Gastroesophageal sphincter (tissue), 4 donors: Measurements from ENCODE around the gene KIF3A. TPM values are rescaled to one million over a fixed set of nuclear protein-coding genes. Genes with fewer than 3 reads are reported as not detected.

Experiments
- ATAC-seq: fragments of 150-250 bp; one replicate; pipeline ENCODE4 v1.9.1; 2016; ENCODE audit warnings: mild to moderate bottlenecking, moderate library complexity
- H3K27ac ChIP-seq, 4 donors: fragments of 200-600 bp; sonication (generic) in 3 of 4; 1 replicate in 3 of 4; 2 replicates in 1 of 4; pipeline ENCODE4 v1.5.1; 2016 to 2019
- H3K27me3 ChIP-seq: fragments of 200-600 bp; sonication (generic); one replicate; pipeline ENCODE4 v1.5.1; 2019
- H3K36me3 ChIP-seq, 2 donors: fragments of 200-600 bp; sonication (generic); one replicate each; pipeline ENCODE4 v1.5.1; 2019; ENCODE audit warnings: control low read depth in 1 of 2
- H3K4me1 ChIP-seq, 3 donors: fragments of 200-600 bp; sonication (generic); 1 replicate in 2 of 3; 2 replicates in 1 of 3; pipeline ENCODE4 v1.5.1; 2016 to 2019; ENCODE audit warnings: control low read depth in 2 of 3
- H3K4me3 ChIP-seq, 2 donors: fragments of 200-600 bp; sonication (generic); one replicate each; pipeline ENCODE4 v1.5.1; 2019; ENCODE audit warnings: mild to moderate bottlenecking in 1 of 2, moderate library complexity in 1 of 2
- H3K9me3 ChIP-seq, 3 donors: fragments of 200-600 bp; sonication (generic); one replicate each; pipeline ENCODE4 v1.5.1; 2017 to 2019; ENCODE audit warnings: control low read depth in 2 of 3
- CTCF ChIP-seq, 4 experiments: fragments of 200-600 bp in 2 of 4; fragments of 450-650 bp in 2 of 4; sonication (generic) in 1 of 4; IDR thresholded peaks; one replicate each; pipeline ENCODE4 v1.5.1; 2017 to 2019; ENCODE audit warnings: antibody characterized with exemption in 4 of 4, mild to moderate bottlenecking in 2 of 4, moderate library complexity in 2 of 4
- EP300 ChIP-seq: sonication (generic); formaldehyde crosslinking; IDR thresholded peaks from one replicate; pipeline ENCODE4 v1.6.1; 2017; ENCODE audit warnings: antibody characterized with exemption, mild to moderate bottlenecking
- POLR2A ChIP-seq, 2 donors: fragments of 450-650 bp; IDR thresholded peaks; one replicate each; pipeline ENCODE4 v1.6.1; 2017; ENCODE audit warnings: antibody characterized with exemption in 2 of 2, mild to moderate bottlenecking in 2 of 2, moderate library complexity in 1 of 2
- POLR2AphosphoS5 ChIP-seq: sonication (generic); formaldehyde crosslinking; IDR thresholded peaks from one replicate; pipeline ENCODE4 v1.6.1; 2017; ENCODE audit warnings: antibody characterized with exemption
- WGBS, 2 donors: methylation state at CpG; one replicate each; pipeline ENCODE4 v1.1.5; 2018; ENCODE audit warnings: low coverage in 1 of 2; 5-methylcytosine and 5-hydroxymethylcytosine counted together
- total RNA-seq, 4 donors: library from RNA; depleted of rRNA; stranded (reverse); fragments of >200 nt; gene quantifications; one replicate each; pipeline ENCODE4 v1.1.0, GENCODE V29; 2016

The KIF3A gene
- total RNA-seq, 4 donors from 2014 or later, result 5.9 to 12.5 (median 7.7) TPM

DNA sequence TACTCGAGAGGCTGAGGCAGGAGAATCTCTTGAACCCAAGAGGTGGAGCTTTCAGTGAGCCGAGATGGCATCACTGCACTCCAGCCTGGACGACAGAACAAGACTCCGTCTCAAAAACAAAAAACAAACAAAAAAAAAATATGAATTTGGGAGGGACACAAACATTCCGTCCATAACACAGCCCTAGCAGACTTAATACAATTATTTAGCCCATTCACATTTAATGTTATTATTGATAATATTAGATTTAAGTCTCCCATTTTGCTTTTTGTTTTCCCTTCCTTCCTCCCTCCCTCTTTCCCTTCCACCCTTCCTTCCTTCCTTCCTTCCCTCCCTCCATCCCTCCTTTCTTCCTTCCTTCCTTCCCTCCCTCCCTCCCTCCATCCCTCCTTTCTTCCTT, 5.3 kb upstream of the KIF3A start:
- no peak for ATAC-seq

DNA sequence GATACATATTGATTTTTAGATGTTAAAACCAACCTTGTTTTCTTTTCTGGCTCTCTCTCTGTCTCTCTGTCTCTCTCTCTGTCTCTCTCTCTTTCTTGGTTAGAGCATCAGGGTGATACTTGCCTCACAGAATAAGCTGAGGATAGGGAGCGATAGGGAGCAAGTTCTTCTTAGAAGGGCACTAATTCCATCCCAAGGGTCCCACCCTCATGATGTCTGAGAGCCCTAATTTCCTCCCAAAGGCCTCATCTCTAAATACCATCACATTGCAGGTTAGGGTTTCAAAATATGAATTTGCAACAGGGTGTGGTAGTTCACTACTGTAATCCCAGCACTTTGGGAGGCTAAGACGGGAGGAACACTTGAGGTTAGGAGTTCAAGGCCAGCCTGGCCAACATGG, 4.8 kb upstream of the KIF3A start:
- 83 to 89% methylated on average over 1 to 2 of the region's 2 CpGs for WGBS, 2 donors
- peaks cover 47% of the 10 kb centered on the region for H3K27me3 ChIP-seq

More for the DNA sequence above, 5.3 kb upstream of the KIF3A start:
- Histone ChIP-seq H3K27ac (no peak overlapping the region), H3K4me1 (peaks cover 0 to 13% (median 7%) of the 10 kb centered on the region in 3 donors), H3K4me3 (no peak overlapping the region), H3K36me3 (no peaks in the 10 kb centered on the region), H3K9me3 (peaks cover 0 to 13% (median 0%) of the 10 kb centered on the region in 3 donors), H3K27me3 (peaks cover 52% of the 10 kb centered on the region)
- 88 to 95% methylated on average over 5 of the region's 5 CpGs for WGBS, 2 donors
- TF ChIP-seq POLR2AphosphoS5, result no peak
- TF ChIP-seq CTCF (IDR thresholded peaks at IDR 0.05), result no peak
- TF ChIP-seq POLR2A (IDR thresholded peaks at IDR 0.05), result no peak
- TF ChIP-seq EP300, result no peak

GRCh38 chr5:132739232-132739631, 1.9 kb upstream of the KIF3A start:
- Histone ChIP-seq H3K4me3 (no peak overlapping the region), H3K27ac (no peak overlapping the region), H3K27me3 (peaks cover 22% of the 10 kb centered on the region), H3K36me3 (no peaks in the 10 kb centered on the region), H3K9me3 (peaks cover 0 to 13% (median 0%) of the 10 kb centered on the region in 3 donors), H3K4me1 (peaks cover 0 to 18% (median 6%) of the 10 kb centered on the region in 3 donors)
- 54 to 67% methylated on average over 1 of the region's 1 CpG for WGBS, 2 donors
- TF ChIP-seq POLR2AphosphoS5, result no peak
- TF ChIP-seq EP300, result no peak
- no peak for TF ChIP-seq CTCF (IDR thresholded peaks at IDR 0.05)
- no peak for TF ChIP-seq POLR2A (IDR thresholded peaks at IDR 0.05)
- no peak for ATAC-seq

More for the DNA sequence above, 4.8 kb upstream of the KIF3A start:
- H3K36me3 ChIP-seq, result no peaks in the 10 kb centered on the region
- no peak overlapping the region for H3K27ac ChIP-seq
- no peak overlapping the region for H3K4me3 ChIP-seq
- H3K4me1 ChIP-seq, result peaks cover 0 to 10% (median 4%) of the 10 kb centered on the region in 3 donors
- no peak for TF ChIP-seq POLR2AphosphoS5
- no peak for TF ChIP-seq CTCF (IDR thresholded peaks at IDR 0.05)
- no peak for TF ChIP-seq POLR2A (IDR thresholded peaks at IDR 0.05)
- no peak for TF ChIP-seq EP300
- H3K9me3 ChIP-seq, result peaks cover 0 to 13% (median 0%) of the 10 kb centered on the region in 3 donors
- no peak for ATAC-seq

DNA sequence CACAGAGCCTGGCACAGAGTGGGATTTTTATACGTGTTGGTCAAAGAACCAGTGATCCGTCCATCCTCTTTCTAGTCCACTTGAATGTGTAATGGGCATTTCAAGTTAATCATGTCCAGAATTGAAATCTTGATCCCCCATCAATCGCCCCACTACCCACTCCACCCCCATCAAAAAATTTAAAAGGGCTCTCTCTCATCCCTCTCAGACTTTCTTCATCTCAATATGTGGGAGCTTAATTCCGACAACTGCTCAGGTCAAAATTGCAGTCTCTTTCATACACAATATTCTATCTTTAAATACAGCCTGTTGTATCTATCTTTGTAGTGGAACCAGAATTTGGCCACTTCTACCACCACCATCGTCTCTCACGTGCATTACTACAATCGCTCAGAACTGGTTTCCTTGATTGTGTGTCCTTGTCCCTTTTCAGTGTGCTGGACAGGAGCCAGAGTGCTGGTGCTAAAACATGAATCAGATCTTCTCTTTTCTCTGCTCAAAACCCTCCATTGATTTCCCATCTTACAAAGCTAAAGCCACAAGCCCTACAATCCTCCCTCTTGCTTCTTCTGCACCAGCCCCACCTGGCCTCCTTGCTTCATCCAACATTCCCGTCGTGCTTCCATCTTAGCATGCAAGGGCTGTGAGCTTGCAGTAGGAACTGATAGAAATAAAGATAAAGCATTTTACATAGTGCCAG, 786 bp upstream of the KIF3A start:
- Histone ChIP-seq H3K4me3 (peak overlapping the region in 1 of 2 donors; percentile 73), H3K36me3 (peaks cover 0 to 9% of the 10 kb centered on the region in 2 donors), H3K27ac (peak overlapping the region in 1 of 4 donors; percentile 90), H3K9me3 (peaks cover 0 to 12% (median 0%) of the 10 kb centered on the region in 3 donors), H3K27me3 (peaks cover 18% of the 10 kb centered on the region), H3K4me1 (peaks cover 0 to 18% (median 6%) of the 10 kb centered on the region in 3 donors)
- TF ChIP-seq EP300 (no peak), POLR2AphosphoS5 (no peak)
- ATAC-seq, result no peak
- WGBS, 2 donors, result 55 to 63% methylated on average over 5 to 9 of the region's 9 CpGs

DNA sequence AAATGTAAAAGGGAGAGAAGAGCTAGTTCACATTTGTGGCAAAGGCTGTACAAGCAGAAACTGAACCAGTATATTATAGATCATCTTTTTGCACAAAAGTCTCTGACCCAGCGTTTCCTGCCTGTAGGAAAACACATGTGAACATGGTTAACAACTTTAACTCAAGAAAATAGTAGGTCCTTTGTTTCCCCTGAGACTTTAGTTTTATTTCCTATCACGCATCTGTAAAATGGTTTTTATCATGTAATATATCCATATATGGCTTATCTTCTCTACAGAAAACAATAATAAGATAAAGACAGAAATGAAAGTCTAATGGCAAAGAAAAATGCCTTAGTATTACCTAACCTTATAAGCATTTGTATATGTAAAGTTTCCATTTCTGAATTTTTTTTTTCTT, 2.7 kb downstream of the KIF3A start:
- H3K9me3 ChIP-seq, result no peaks in the 10 kb centered on the region
- 75 to 76% methylated on average over 2 of the region's 2 CpGs for WGBS, 2 donors
- H3K27me3 ChIP-seq, result no peaks in the 10 kb centered on the region
- no peak overlapping the region for H3K27ac ChIP-seq
- TF ChIP-seq CTCF (IDR thresholded peaks at IDR 0.05), result no peak
- TF ChIP-seq POLR2AphosphoS5, result no peak
- TF ChIP-seq EP300, result no peak
- TF ChIP-seq POLR2A (IDR thresholded peaks at IDR 0.05), result no peak
- no peak overlapping the region for H3K4me3 ChIP-seq
- peaks cover 0 to 18% (median 6%) of the 10 kb centered on the region in 3 donors for H3K4me1 ChIP-seq
- ATAC-seq, result no peak
- H3K36me3 ChIP-seq, result peaks cover 0 to 18% of the 10 kb centered on the region in 2 donors
